IPS-20b (cell line): ENCODE measurements around the gene PEX6.
A peak's percentile ranks its signal among the peaks of the same experiment; 100 is the strongest.

Experiments used
- H3K27ac ChIP-seq: one replicate; pipeline ENCODE4 v1.5.1; 2013; ENCODE audit warnings: low read length
- H3K27me3 ChIP-seq: 2 replicates; pipeline ENCODE4 v1.6.1; 2013; ENCODE audit warnings: mild to moderate bottlenecking, low read length, inconsistent platforms; ENCODE audit not compliant: insufficient read depth
- H3K36me3 ChIP-seq: 2 replicates; pipeline ENCODE4 v1.6.1; 2013; ENCODE audit warnings: low read depth, mild to moderate bottlenecking, inconsistent platforms, low read length, moderate library complexity; ENCODE audit not compliant: insufficient read depth
- H3K4me1 ChIP-seq: 2 replicates; pipeline ENCODE4 v1.6.1; 2013; ENCODE audit warnings: mild to moderate bottlenecking, control low read depth, inconsistent platforms, low read length, moderate library complexity; ENCODE audit not compliant: insufficient read depth
- H3K4me3 ChIP-seq: 2 replicates; pipeline ENCODE4 v1.5.1; 2013; ENCODE audit warnings: mild to moderate bottlenecking, low read length, inconsistent platforms
- H3K9ac ChIP-seq: 2 replicates; pipeline ENCODE4 v1.6.1; 2013; ENCODE audit warnings: low read depth, mild to moderate bottlenecking, inconsistent platforms, low read length, moderate library complexity
- H3K9me3 ChIP-seq: 2 replicates; pipeline ENCODE4 v1.6.1; 2013; ENCODE audit warnings: mild to moderate bottlenecking, low read depth, low read length, inconsistent platforms; ENCODE audit not compliant: insufficient read depth

The PEX6 gene

DNA sequence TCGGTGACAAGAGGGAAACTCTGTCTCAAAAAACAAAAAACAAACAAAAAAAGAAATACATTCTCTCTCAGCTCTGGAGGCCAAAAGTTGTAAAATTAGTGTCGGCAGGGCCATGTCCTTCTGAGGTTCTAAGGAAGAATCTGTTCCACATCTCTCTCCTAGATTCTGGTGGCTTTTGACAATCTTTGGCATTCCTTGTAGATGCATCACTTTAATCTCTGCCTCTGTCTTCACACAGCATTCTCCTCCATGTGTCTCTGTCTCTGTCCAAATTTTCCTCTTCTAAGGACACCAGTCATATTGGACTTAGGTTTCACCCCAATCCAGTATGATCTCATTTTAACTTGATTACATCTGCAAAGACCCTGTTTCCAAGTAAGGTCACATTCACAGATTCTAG is 14.5 kb upstream of the PEX6 start:
- no peak overlapping the region for H3K9ac ChIP-seq
- no peaks in the 10 kb centered on the region for H3K4me1 ChIP-seq
- no peaks in the 10 kb centered on the region for H3K9me3 ChIP-seq
- H3K4me3 ChIP-seq: no peak overlapping the region
- peaks cover 26% of the 10 kb centered on the region for H3K36me3 ChIP-seq
- H3K27ac ChIP-seq: no peak overlapping the region
- no peaks in the 10 kb centered on the region for H3K27me3 ChIP-seq

- Histone ChIP-seq H3K27me3 (no peaks in the 10 kb centered on the region), H3K9ac (no peak overlapping the region), H3K9me3 (no peaks in the 10 kb centered on the region), H3K27ac (no peak overlapping the region), H3K4me1 (no peaks in the 10 kb centered on the region), H3K36me3 (peaks cover 32% of the 10 kb centered on the region), H3K4me3 (no peak overlapping the region)
Observed at GRCh38 chr6:42989923-42990322, 10.9 kb upstream of the PEX6 start.

DNA sequence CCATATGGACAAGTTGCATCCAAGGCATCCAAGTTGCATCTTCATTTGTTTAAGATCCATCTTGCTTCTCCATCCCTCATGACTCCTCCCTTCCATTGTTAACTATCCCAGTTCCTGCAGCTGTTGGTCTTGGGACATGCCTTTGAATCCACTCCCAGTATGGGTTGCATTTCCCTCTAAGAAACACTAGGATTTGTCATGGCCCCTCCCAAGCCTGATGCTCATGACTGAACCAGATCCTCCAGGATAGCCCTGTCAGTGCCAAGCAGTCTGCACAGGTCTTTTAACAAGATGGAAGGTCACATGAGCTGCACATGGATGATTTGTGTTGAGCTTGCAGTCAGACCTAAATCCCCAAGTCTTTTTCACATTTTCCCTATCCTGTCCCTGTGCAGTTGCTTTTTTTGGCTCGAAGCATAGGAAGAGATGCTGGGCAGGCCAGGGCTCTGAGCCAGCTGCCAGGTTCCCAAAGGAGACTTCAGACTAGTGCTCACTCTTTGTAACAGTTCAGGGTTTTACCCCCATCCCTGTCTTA is 9.6 kb upstream of the PEX6 start:
- Histone ChIP-seq H3K27me3 (no peaks in the 10 kb centered on the region), H3K4me3 (no peak overlapping the region), H3K36me3 (peaks cover 32% of the 10 kb centered on the region), H3K27ac (no peak overlapping the region), H3K4me1 (no peaks in the 10 kb centered on the region), H3K9me3 (no peaks in the 10 kb centered on the region), H3K9ac (no peak overlapping the region)

GRCh38 chr6:42987533-42988451 is 8.8 kb upstream of the PEX6 start:
- Histone ChIP-seq H3K27ac (no peak overlapping the region), H3K27me3 (no peaks in the 10 kb centered on the region), H3K4me3 (no peak overlapping the region), H3K9me3 (no peaks in the 10 kb centered on the region), H3K4me1 (no peaks in the 10 kb centered on the region), H3K36me3 (peaks cover 32% of the 10 kb centered on the region), H3K9ac (no peak overlapping the region)

- Histone ChIP-seq H3K9me3 (no peaks in the 10 kb centered on the region), H3K9ac (peak overlapping the region; percentile 87; the same call in 1 of the 2 replicates), H3K27me3 (no peaks in the 10 kb centered on the region), H3K36me3 (peaks cover 21% of the 10 kb centered on the region), H3K27ac (no peak overlapping the region), H3K4me3 (peak overlapping the region; percentile 80), H3K4me1 (no peaks in the 10 kb centered on the region)
Observed at GRCh38 chr6:42984924-42985475, 6.0 kb upstream of the PEX6 start.

- H3K9ac ChIP-seq: peak within 1 kb of the TSS; percentile 87; the same call in 1 of the 2 replicates
- H3K9me3 ChIP-seq: no peaks in the 10 kb centered on the region
- H3K27ac ChIP-seq: peak within 1 kb of the TSS; percentile 4
- no peaks in the 10 kb centered on the region; the same call in 1 of the 2 replicates for H3K4me1 ChIP-seq
- no peaks in the 10 kb centered on the region for H3K27me3 ChIP-seq
- peaks cover 13% of the 10 kb centered on the region for H3K36me3 ChIP-seq
- peak within 1 kb of the TSS; percentile 80 for H3K4me3 ChIP-seq
Observed at GRCh38 chr6:42984001-42984923, 5.3 kb upstream of the PEX6 start, which contains the start of gene PPP2R5D. Gene PPP2R5D (plus strand): TSS chr6:42984570. CDS start chr6:42984678, 108 bp downstream.

DNA sequence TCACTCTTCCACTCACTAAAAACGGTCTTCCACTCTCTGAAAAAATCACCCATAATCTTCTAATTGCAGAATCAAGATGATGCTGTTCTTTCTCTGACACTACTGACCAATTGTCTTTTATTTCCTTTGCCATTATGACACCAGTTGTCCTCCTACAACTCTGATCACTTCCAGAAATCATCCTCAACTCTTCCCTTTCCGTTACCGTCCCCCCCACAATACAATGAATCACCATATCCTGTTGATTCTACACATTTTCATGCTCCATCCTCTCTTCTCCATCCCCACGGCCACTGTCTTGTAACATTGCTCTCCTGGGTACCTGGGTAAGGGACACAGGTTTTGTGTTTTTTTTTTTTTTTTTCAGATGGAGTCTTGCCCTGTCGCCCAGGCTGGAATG is 2.9 kb upstream of the PEX6 start:
- H3K36me3 ChIP-seq: peaks cover 5% of the 10 kb centered on the region; the same call in 1 of the 2 replicates
- H3K27me3 ChIP-seq: no peaks in the 10 kb centered on the region
- no peaks in the 10 kb centered on the region for H3K9me3 ChIP-seq
- no peak overlapping the region for H3K4me3 ChIP-seq
- no peak overlapping the region for H3K27ac ChIP-seq
- H3K4me1 ChIP-seq: no peaks in the 10 kb centered on the region; the same call in 1 of the 2 replicates
- H3K9ac ChIP-seq: no peak overlapping the region

- Histone ChIP-seq H3K36me3 (no peaks in the 10 kb centered on the region), H3K27ac (peak overlapping the region; percentile 37), H3K27me3 (no peaks in the 10 kb centered on the region), H3K4me3 (peak overlapping the region; percentile 65), H3K9me3 (no peaks in the 10 kb centered on the region), H3K4me1 (no peaks in the 10 kb centered on the region; the same call in 1 of the 2 replicates), H3K9ac (peak overlapping the region; percentile 76; the same call in 1 of the 2 replicates)
Observed at GRCh38 chr6:42979523-42980177, 669 bp upstream of the PEX6 start.

DNA sequence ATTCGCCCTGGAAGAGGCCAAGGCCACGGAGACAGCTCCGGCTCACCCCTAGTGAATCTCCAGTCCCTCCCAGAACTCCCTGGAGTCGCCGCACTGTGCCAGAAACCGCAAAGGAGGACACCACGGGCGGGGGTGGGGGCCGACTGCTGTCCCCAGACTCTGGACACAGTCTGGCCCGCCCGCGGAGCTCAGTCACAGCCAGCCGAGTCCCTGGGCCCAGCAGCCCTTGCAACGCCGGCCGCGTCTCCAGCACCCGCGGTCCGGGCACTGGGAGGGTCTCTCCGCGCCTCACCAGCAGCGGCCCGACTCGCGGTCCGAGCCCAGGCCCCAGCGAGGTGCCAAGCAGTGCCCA is 518 bp downstream of the PEX6 start:
- Histone ChIP-seq H3K27me3 (no peaks in the 10 kb centered on the region), H3K4me3 (peak overlapping the region; percentile 65), H3K9ac (peak overlapping the region; percentile 64), H3K36me3 (no peaks in the 10 kb centered on the region), H3K9me3 (no peaks in the 10 kb centered on the region), H3K27ac (no peak overlapping the region), H3K4me1 (no peaks in the 10 kb centered on the region; the same call in 1 of the 2 replicates)

DNA sequence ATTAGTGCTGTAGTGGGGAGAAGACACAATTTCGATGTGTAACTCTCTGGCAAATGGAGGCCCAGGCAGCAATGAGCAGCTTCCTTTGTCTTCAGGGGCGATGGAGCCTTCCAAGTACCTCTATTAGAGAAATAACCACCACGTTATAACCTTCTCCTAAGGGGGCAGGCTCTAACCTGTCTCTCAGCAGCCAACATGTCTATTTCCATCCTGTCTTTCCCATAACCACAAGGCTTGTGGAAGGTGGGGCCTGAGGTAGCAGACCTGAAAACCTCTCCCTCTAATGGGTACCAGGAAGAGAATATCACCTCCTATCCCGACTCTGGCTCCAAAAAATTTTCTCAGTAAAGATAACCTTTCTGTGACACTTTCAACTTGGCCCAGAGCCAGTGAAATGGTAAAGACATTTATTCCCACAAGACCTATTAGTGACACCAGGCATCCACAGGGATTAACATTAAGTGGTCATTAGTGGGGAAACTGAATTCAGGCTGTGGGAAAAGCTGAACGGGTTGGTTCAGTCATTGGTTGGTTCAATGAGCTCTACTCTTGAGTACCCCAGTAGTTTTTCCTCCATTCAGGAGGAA is 4.0 kb downstream of the PEX6 start:
- peaks cover 8% of the 10 kb centered on the region for H3K4me1 ChIP-seq

More for the DNA sequence above, 4.0 kb downstream of the PEX6 start:
- Histone ChIP-seq H3K36me3 (no peaks in the 10 kb centered on the region), H3K27ac (no peak overlapping the region), H3K9ac (no peak overlapping the region), H3K4me3 (no peak overlapping the region), H3K27me3 (no peaks in the 10 kb centered on the region), H3K9me3 (no peaks in the 10 kb centered on the region)
